GM23248 (cell line): Measurements from ENCODE around the gene EIF5A.

ENCODE experiments used
- EZH2 ChIP-seq: fragments of 200-600 bp; sonication (generic); IDR thresholded peaks from 2 replicates; pipeline ENCODE4 v1.6.1; 2018; ENCODE audit warnings: antibody characterized with exemption, mild to moderate bottlenecking; ENCODE audit not compliant: insufficient read depth, poor library complexity, severe bottlenecking
- EZH2phosphoT487 ChIP-seq: fragments of 200-600 bp; sonication (generic); IDR thresholded peaks from 2 replicates; pipeline ENCODE4 v1.6.1; 2018; ENCODE audit warnings: antibody characterized with exemption, moderate library complexity, mild to moderate bottlenecking, low read depth; ENCODE audit not compliant: insufficient read depth

DNA sequence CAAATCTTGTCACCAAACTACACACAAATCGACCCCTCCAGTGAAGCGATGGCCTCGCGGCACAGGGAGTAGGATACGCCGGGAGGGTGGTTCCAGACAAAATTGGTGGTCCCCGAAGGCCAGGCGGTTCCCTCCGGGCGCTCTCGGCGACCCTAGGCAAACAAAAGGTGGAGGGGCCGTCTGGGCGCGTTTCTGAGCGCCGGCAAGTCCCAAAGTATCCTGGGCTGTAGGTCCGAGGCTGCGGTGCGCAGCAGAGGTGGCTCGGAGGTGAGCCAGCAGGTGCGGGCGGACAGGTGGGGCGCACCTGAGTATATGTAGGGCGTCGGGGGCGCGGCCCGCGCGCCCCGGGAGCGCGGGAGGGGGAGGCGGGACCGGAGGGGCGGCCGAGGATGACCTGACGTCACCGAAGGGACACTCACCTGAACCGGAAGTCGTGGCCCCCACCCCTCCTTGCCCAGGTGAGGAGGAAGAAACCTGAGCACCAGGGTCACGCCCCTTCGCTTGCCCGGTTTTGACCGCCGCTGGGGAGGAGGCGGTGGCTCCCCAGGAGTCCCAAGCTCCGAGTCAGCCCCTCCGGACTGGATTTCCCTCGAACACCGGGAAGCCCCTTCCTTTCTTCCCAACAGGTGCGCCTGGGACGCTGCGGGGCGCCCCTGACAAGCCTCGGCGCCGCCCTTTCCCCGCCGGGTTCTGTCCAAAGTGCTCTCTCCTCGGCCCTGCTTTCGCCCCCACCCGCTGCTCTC lies 45.1 kb upstream of the EIF5A start, which contains the start of gene CLDN7:
- TF ChIP-seq EZH2 (no peak), EZH2phosphoT487 (no peak)
